Neural cell (in vitro differentiated cells): ENCODE results near the gene SLC6A6. TPM values are rescaled to one million over a fixed set of nuclear protein-coding genes. Genes with fewer than 3 reads are reported as not detected.

Experiments used
- H2AFZ ChIP-seq: fragments of 200-600, 300-800 bp; sonication (generic), shearing (Covaris generic); 2 replicates; pipeline ENCODE4 v1.6.0; 2014; ENCODE audit warnings: low read depth, mild to moderate bottlenecking, antibody characterized with exemption, low read length, moderate library complexity
- H3F3A ChIP-seq: fragments of 200-600 bp; shearing (Covaris generic); 2 replicates; pipeline ENCODE4 v1.6.1; 2016; ENCODE audit warnings: mild to moderate bottlenecking, moderate library complexity, mixed read lengths, antibody characterized with exemption, low read length; ENCODE audit not compliant: insufficient read depth, poor library complexity, severe bottlenecking
- H3K27ac ChIP-seq: fragments of 200-600, 300-800 bp; sonication (generic), shearing (Covaris generic); 2 replicates; pipeline ENCODE4 v1.5.1; 2014; ENCODE audit warnings: mild to moderate bottlenecking, low read length, moderate library complexity
- H3K27me3 ChIP-seq: fragments of 300-800, 200-600 bp; sonication (generic), shearing (Covaris generic); 2 replicates; pipeline ENCODE4 v1.6.0; 2014; ENCODE audit warnings: mild to moderate bottlenecking, low read depth, low read length, moderate library complexity; ENCODE audit not compliant: insufficient read depth
- H3K36me3 ChIP-seq: fragments of 300-800, 200-600 bp; sonication (generic), shearing (Covaris generic); 2 replicates; pipeline ENCODE4 v1.5.1; 2014; ENCODE audit warnings: mild to moderate bottlenecking, antibody characterized with exemption, low read length, moderate library complexity; ENCODE audit not compliant: insufficient read depth
- H3K4me2 ChIP-seq: fragments of 300-800, 200-600 bp; sonication (generic), shearing (Covaris generic); 2 replicates; pipeline ENCODE4 v1.6.0; 2014; ENCODE audit warnings: mild to moderate bottlenecking, low read length
- H3K4me3 ChIP-seq: fragments of 300-800, 200-600 bp; sonication (generic), shearing (Covaris generic); 2 replicates; pipeline ENCODE4 v1.5.1; 2014; ENCODE audit warnings: mild to moderate bottlenecking, low read length, moderate library complexity
- H3K79me2 ChIP-seq: fragments of 200-600 bp; shearing (Covaris generic); replicated peaks from 2 replicates; pipeline ENCODE4 v1.6.0; 2014; ENCODE audit warnings: mild to moderate bottlenecking, low read length, moderate library complexity; ENCODE audit not compliant: insufficient read depth
- H3K9ac ChIP-seq: fragments of 300-800, 200-600 bp; sonication (generic), shearing (Covaris generic); 2 replicates; pipeline ENCODE4 v1.6.1; 2016; ENCODE audit warnings: mild to moderate bottlenecking, low read length, mixed read lengths
- H3K9me2 ChIP-seq: fragments of 200-600 bp; shearing (Covaris generic); 2 replicates; pipeline ENCODE4 v1.6.1; 2016; ENCODE audit warnings: mild to moderate bottlenecking, low read length, mixed read lengths; ENCODE audit not compliant: insufficient read depth
- H3K9me3 ChIP-seq: fragments of 200-600, 300-800 bp; sonication (generic), shearing (Covaris generic); 2 replicates; pipeline ENCODE4 v1.6.1; 2016; ENCODE audit warnings: mild to moderate bottlenecking, mixed run types, low read length, moderate library complexity, mixed read lengths
- H4K20me1 ChIP-seq: fragments of 200-600 bp; shearing (Covaris generic); 2 replicates; pipeline ENCODE4 v1.6.1; 2016; ENCODE audit warnings: mild to moderate bottlenecking, mixed run types; ENCODE audit not compliant: insufficient read depth
- CTCF ChIP-seq: fragments of 450-650 bp; IDR thresholded peaks from 2 replicates; pipeline ENCODE4 v1.5.1; 2014; ENCODE audit warnings: antibody characterized with exemption, mild to moderate bottlenecking, moderate library complexity; ENCODE audit not compliant: poor library complexity, severe bottlenecking
- EP300 ChIP-seq: fragments of 450-650 bp; conservative IDR thresholded peaks from 2 replicates; pipeline ENCODE4 v1.6.1; 2014; ENCODE audit warnings: antibody characterized with exemption, mild to moderate bottlenecking, moderate library complexity; ENCODE audit not compliant: poor library complexity, severe bottlenecking
- EZH2 ChIP-seq: fragments of 200-600, 300-800 bp; shearing (Covaris generic), sonication (generic); IDR thresholded peaks from 2 replicates; pipeline ENCODE4 v1.6.1; 2014; ENCODE audit warnings: antibody characterized with exemption, low read length, borderline replicate concordance, mild to moderate bottlenecking; ENCODE audit not compliant: insufficient read depth, poor library complexity, severe bottlenecking
- MXI1 ChIP-seq: fragments of 450-650 bp; conservative IDR thresholded peaks from 2 replicates; pipeline ENCODE4 v1.6.1; 2014; ENCODE audit warnings: antibody characterized with exemption, mild to moderate bottlenecking; ENCODE audit not compliant: poor library complexity, severe bottlenecking
- POLR2AphosphoS5 ChIP-seq: IDR thresholded peaks from 2 replicates; pipeline ENCODE4 v1.6.1; 2012
- RAD21 ChIP-seq: fragments of 450-650 bp; conservative IDR thresholded peaks from 2 replicates; pipeline ENCODE4 v1.6.1; 2014; ENCODE audit warnings: antibody characterized with exemption, mild to moderate bottlenecking, moderate library complexity
- REST ChIP-seq: IDR thresholded peaks from 2 replicates; pipeline ENCODE4 v1.6.1; 2012; ENCODE audit warnings: borderline replicate concordance
- SMC3 ChIP-seq: fragments of 450-650 bp; conservative IDR thresholded peaks from 2 replicates; pipeline ENCODE4 v1.6.1; 2014; ENCODE audit warnings: antibody characterized with exemption, mild to moderate bottlenecking, moderate library complexity; ENCODE audit not compliant: poor library complexity
- TAF1 ChIP-seq: IDR thresholded peaks from 2 replicates; pipeline ENCODE4 v1.6.1; 2012; ENCODE audit warnings: low read depth
- polyA plus RNA-seq: library from polyadenylated mRNA; depleted of rRNA; stranded (reverse); fragments of >200 nt; gene quantifications from 2 replicates; pipeline ENCODE4 v1.2.3, GENCODE V29; 2014

SLC6A6 gene
- polyA plus RNA-seq, 1 donor from 2014 or later: 15.9 TPM

- Histone ChIP-seq H3K36me3 (no peaks in the 10 kb centered on the region), H3K27ac (no peak overlapping the region), H3K9ac (no peak overlapping the region), H2AFZ (no peak overlapping the region), H3K4me2 (no peak overlapping the region), H4K20me1 (no peaks in the 10 kb centered on the region), H3K4me3 (no peak overlapping the region), H3K9me3 (no peaks in the 10 kb centered on the region), H3K27me3 (no peaks in the 10 kb centered on the region), H3K79me2 (peaks cover 15% of the 10 kb centered on the region), H3F3A (no peaks in the 10 kb centered on the region), H3K9me2 (no peaks in the 10 kb centered on the region)
- no peak for TF ChIP-seq RAD21
- TF ChIP-seq EZH2: no peak
- no peak for TF ChIP-seq MXI1
- TF ChIP-seq CTCF: no peak
- TF ChIP-seq TAF1: no peak
- no peak for TF ChIP-seq EP300
- no peak for TF ChIP-seq POLR2AphosphoS5
- TF ChIP-seq SMC3: no peak
- no peak for TF ChIP-seq REST
These were observed 8.2 kb downstream of the SLC6A6 start for GRCh38 chr3:14410503-14411165.

- Histone ChIP-seq H4K20me1 (no peaks in the 10 kb centered on the region), H3K4me2 (no peak overlapping the region), H3K4me3 (no peak overlapping the region), H3K9me2 (no peaks in the 10 kb centered on the region), H3K27ac (no peak overlapping the region), H3K9me3 (no peaks in the 10 kb centered on the region), H3F3A (no peaks in the 10 kb centered on the region), H3K9ac (no peak overlapping the region), H3K27me3 (no peaks in the 10 kb centered on the region), H3K79me2 (peaks cover 10% of the 10 kb centered on the region), H2AFZ (no peak overlapping the region), H3K36me3 (no peaks in the 10 kb centered on the region)
- no peak for TF ChIP-seq RAD21
- no peak for TF ChIP-seq EZH2
- no peak for TF ChIP-seq TAF1
These were observed 8.7 kb downstream of the SLC6A6 start for GRCh38 chr3:14411166-14411526.
